A549 treated with DMSO at 1 μM for 4 hours (cell line): ENCODE results near the gene RITA1. TPM values are rescaled to one million over a fixed set of nuclear protein-coding genes. Genes with fewer than 3 reads are reported as not detected.

Experiments
- total RNA-seq: library from RNA; stranded (reverse); fragments of 200-300 nt; extraction: Qiagen RNA extraction; gene quantifications from 5 replicates; pipeline ENCODE4 v1.2.3, GENCODE V29; 2022; ENCODE audit warnings: low read depth

Gene RITA1, protein sequence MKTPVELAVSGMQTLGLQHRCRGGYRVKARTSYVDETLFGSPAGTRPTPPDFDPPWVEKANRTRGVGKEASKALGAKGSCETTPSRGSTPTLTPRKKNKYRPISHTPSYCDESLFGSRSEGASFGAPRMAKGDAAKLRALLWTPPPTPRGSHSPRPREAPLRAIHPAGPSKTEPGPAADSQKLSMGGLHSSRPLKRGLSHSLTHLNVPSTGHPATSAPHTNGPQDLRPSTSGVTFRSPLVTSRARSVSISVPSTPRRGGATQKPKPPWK
- 29.5 to 39.0 TPM (median 35.1 TPM) in 5 replicates for total RNA-seq

GRCh38 chr12:113185180-113186032, at the start of gene RITA1, which contains the start of gene DDX54:
Gene RITA1 (plus strand): TSS chr12:113185721. CDS start chr12:113186747, 1,026 bp downstream.
Gene DDX54 (minus strand): TSS chr12:113185478. CDS start chr12:113185451, 27 bp downstream.

GRCh38 chr12:113149361-113150150, 36.0 kb upstream of the RITA1 start, which contains the start of gene CFAP73:
Gene CFAP73 (plus strand): TSS chr12:113149724. CDS start chr12:113149858, 134 bp downstream.

DNA sequence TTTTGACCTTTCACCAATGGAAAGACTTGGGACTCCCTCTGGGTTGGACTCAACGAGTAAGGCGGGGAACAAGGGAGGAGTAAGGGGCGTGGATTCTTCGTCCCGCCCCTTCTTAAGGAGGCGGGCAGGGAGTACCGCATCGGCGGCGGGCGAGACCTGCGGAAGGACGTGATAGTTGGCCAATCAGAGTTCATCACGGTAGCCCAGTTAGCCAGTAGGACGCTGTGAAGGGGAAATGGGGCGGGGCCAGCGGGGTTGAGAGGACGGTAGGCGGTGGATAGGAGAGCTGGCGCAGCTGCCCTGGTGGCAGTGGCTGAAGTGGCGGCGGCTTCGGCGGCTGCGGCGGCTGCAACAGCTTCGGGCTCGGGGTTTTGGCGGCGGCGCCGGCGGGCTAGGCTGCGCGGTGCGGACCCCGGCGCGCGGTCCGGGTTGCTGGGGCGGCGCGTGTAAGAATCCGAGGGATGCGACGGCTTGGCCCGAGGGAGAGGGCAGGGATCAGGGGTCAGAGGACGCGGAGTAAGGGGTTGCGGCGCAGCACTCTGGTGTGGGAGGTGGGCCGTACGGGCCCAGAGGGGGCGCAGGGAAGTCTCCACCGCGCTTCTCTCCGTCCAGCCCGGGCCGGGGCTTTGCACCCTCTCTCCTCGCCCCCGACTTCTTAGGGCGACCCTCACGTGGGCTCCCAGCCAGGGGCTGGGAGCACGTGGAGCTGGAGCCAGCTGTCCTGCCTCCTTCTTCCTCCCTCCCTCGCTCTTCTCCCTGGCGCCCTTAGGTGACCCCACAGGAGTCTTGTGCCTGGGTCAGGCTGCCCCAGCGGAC, 35.9 kb downstream of the RITA1 start, which contains the start of gene TPCN1:
TPCN1 (plus strand) TSS at position 284 of the 816 bp plus-strand sequence. CDS start 5,389 bp downstream, outside the sequence.

Other genes with a start within 250 kb of the RITA1 start
- gene OAS3, start 247.2 kb upstream of the RITA1 start, total RNA-seq: 26.1 to 34.6 TPM (median 29.7 TPM) in 5 replicates
- 0.16 to 0.37 TPM (median 0.27 TPM) in 4 of 5 replicates, not detected in the other for gene OAS2, start 207.2 kb upstream of the RITA1 start, total RNA-seq
- gene DTX1, start 129.0 kb upstream of the RITA1 start, total RNA-seq: 0.23 to 0.50 TPM (median 0.34 TPM) in 5 replicates
- 0.24 to 0.42 TPM (median 0.32 TPM) in 5 replicates for gene RASAL1, start 50.0 kb upstream of the RITA1 start, total RNA-seq
- gene CFAP73, start 36.0 kb upstream of the RITA1 start, total RNA-seq: 0.14 to 0.20 TPM (median 0.16 TPM) in 4 of 5 replicates, not detected in the other
- gene DDX54, start 243 bp upstream of the RITA1 start, total RNA-seq: 49.9 to 93.4 TPM (median 78.9 TPM) in 5 replicates
- 18.5 to 21.8 TPM (median 20.1 TPM) in 5 replicates for gene TPCN1, start 35.7 kb downstream of the RITA1 start, total RNA-seq
- 7.4 to 9.9 TPM (median 7.9 TPM) in 5 replicates for gene SLC8B1, start 149.4 kb downstream of the RITA1 start, total RNA-seq
- gene PLBD2, start 172.9 kb downstream of the RITA1 start, total RNA-seq: 29.7 to 36.3 TPM (median 33.3 TPM) in 5 replicates
- gene SDS, start 218.2 kb downstream of the RITA1 start, total RNA-seq: 0.13 to 0.86 TPM (median 0.48 TPM) in 5 replicates
- gene SDSL, start 236.7 kb downstream of the RITA1 start, total RNA-seq: 24.4 to 27.0 TPM (median 25.7 TPM) in 5 replicates